GM06990 (cell line): ENCODE measurements around the gene APBA3.

Source experiments
- DNase-seq: peaks from one replicate; pipeline ENCODE4 v3.0.0-alpha.2; 2011; ENCODE audit not compliant: insufficient read length; ENCODE audit errors: extremely low read depth
- H3K27me3 ChIP-seq: replicated peaks from 2 replicates; pipeline ENCODE4 v1.6.0; 2011; ENCODE audit warnings: low read length; ENCODE audit not compliant: control insufficient read depth, insufficient read depth
- H3K36me3 ChIP-seq: 2 replicates; pipeline ENCODE4 v1.5.1; 2011; ENCODE audit warnings: low read length; ENCODE audit not compliant: control insufficient read depth, insufficient read depth
- H3K4me3 ChIP-seq: replicated peaks from 2 replicates; pipeline ENCODE4 v1.5.1; 2011; ENCODE audit warnings: low read depth, mild to moderate bottlenecking, control low read depth, low read length
- TF ChIP-seq, protein P1 (sequence below): IDR thresholded peaks from 2 replicates; pipeline ENCODE4 v1.5.1; 2011; ENCODE audit warnings: low read length, control low read depth, mild to moderate bottlenecking, inconsistent platforms; ENCODE audit not compliant: insufficient read depth, poor library complexity, severe bottlenecking

Gene APBA3

DNA sequence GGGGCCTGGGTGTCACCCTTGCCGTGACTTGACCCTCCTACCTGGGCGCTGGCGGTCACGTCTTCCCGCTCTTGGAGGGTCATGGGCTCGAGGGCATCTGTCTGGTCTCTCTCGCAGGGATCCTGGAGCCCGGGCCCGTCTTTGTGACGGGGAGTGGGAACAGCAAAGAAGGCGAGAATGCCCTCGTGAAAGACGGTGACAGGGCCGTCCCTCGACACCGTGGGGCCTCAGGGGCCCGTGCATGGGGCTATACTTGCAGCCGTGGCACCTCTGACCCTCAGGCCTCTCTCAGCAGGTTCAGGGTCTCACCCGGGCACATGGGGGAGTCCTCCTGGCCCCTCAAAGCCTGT, 45.6 kb upstream of the APBA3 start:
- H3K27me3 ChIP-seq, result no peaks in the 10 kb centered on the region
- H3K4me3 ChIP-seq, result no peak overlapping the region
- no peak for DNase-seq
- H3K36me3 ChIP-seq, result no peaks in the 10 kb centered on the region
- TF ChIP-seq, protein P1, sequence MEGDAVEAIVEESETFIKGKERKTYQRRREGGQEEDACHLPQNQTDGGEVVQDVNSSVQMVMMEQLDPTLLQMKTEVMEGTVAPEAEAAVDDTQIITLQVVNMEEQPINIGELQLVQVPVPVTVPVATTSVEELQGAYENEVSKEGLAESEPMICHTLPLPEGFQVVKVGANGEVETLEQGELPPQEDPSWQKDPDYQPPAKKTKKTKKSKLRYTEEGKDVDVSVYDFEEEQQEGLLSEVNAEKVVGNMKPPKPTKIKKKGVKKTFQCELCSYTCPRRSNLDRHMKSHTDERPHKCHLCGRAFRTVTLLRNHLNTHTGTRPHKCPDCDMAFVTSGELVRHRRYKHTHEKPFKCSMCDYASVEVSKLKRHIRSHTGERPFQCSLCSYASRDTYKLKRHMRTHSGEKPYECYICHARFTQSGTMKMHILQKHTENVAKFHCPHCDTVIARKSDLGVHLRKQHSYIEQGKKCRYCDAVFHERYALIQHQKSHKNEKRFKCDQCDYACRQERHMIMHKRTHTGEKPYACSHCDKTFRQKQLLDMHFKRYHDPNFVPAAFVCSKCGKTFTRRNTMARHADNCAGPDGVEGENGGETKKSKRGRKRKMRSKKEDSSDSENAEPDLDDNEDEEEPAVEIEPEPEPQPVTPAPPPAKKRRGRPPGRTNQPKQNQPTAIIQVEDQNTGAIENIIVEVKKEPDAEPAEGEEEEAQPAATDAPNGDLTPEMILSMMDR, result no peak

DNA sequence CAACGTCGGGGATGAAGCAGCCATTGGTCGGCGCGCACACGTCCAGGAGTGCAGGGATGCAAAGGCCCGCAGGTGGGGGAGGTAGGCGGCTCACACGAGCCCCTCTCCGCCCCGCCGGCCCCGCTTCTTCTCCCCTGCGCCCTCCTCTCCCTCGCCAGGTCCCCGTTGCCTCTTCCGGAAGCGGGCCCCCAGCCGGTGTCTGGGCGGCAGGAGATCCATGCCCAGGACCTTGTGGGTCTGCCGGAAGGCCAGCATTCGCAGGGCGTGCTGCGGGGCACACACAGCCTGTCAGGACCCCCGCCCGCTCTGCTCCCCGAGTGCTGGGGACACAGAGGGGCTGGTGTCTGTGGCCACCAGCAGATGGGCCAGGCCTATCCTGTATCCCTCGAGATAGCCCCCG, 44.4 kb upstream of the APBA3 start:
- no peaks in the 10 kb centered on the region for H3K36me3 ChIP-seq
- no peaks in the 10 kb centered on the region for H3K27me3 ChIP-seq
- TF ChIP-seq, protein P1, result no peak
- no peak for DNase-seq
- no peak overlapping the region for H3K4me3 ChIP-seq

DNA sequence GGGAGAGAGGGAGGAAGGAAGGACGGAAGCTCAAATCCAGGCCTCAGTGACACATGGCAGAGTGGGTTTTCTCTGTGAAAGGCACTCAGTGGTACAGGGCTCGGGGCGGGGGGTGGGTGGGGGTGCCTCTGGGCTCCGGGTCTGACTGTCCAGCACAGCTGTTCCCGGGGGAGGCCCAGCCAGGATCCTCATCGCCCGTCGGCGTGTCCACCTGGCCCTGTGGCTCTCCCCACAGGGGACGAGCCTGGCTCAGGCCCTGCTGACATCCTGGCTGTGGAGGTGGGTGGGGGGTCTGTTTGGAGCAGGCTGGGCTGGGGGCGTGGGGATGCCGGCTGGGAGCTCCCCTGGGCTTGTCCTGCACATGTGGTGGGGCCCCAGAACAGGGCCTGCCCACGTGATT, 42.9 kb upstream of the APBA3 start:
- no peak for DNase-seq
- TF ChIP-seq, protein P1, result no peak

DNA sequence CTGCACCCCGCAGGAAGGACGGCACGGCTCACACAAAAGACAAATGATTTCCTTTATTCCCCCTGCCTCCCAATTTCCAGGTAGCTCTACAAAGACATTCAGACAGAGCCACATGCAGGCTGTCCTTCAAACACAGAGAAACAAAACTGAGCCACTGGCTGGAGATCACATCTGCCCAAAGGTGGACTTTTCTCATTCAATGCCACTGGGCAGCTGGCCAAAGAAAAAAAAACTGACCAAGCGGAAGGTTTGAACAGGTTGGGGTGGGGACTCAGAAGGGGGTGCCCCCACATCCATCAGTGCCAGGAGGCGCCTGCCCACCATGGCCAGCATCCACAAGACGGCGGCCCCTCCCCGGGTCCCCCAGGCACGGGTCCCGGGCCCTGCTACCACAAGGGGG, 42.5 kb upstream of the APBA3 start:
- no peaks in the 10 kb centered on the region for H3K36me3 ChIP-seq
- TF ChIP-seq, protein P1, result no peak
- no peak overlapping the region for H3K4me3 ChIP-seq
- no peaks in the 10 kb centered on the region for H3K27me3 ChIP-seq
- no peak for DNase-seq

More for the DNA sequence above, 42.9 kb upstream of the APBA3 start:
- no peaks in the 10 kb centered on the region for H3K27me3 ChIP-seq
- H3K36me3 ChIP-seq, result no peaks in the 10 kb centered on the region
- no peak overlapping the region for H3K4me3 ChIP-seq

DNA sequence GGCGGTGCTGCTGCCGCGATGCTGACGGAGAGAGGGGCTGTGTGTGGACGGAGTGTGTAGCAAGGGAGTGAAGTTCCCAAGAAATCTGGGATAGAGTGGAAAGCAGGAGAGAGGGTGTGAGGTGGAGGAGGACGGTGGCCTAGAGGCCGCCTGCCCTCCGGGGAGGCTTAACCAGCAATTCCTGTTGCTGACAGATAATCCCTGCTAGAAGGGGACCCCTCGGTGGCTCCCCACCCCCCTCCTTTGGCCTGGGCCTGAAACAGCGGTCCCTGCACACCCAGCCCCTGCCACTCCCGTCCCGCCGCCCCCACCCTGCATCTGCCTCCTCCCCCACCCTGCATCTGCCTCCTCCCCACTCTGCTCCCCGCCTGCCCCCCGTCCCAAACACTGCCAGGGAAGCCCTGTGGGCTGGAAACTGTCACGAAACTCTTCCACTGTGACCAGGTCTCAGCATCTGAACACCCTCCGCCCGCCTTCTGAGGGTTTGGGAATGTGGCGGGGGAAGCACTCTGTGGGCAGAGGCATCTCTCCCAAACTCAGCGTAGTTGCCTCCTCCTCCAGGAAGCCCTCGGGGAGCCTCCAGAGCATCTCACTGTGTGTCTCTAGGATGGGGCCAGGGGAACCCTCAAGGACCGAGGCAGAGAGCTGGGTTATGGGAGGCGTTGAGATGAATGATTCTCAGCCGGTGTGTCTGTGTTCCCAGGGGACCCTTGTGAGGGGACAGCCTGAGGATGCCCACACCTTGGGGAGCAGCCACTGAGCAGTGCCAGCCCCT, 41.8 kb upstream of the APBA3 start:
- TF ChIP-seq, protein P1, result no peak
- H3K4me3 ChIP-seq, result no peak overlapping the region
- H3K27me3 ChIP-seq, result no peaks in the 10 kb centered on the region
- no peak for DNase-seq
- H3K36me3 ChIP-seq, result no peaks in the 10 kb centered on the region
